ENCODE data around the gene TFF3.

GRCh38 chr21:42316891-42317290, 1.7 kb upstream of the TFF3 start:
- no peak for TF ChIP-seq ZSCAN23 (tag by site-specific recombination; IDR thresholded peaks at IDR 0.05)
- TF ChIP-seq ZNF473 (tag by site-specific recombination; IDR thresholded peaks at IDR 0.05): no peak
- no peak for TF ChIP-seq CTCF (tag by site-specific recombination; IDR thresholded peaks at IDR 0.05)
- no peak for TF ChIP-seq HOXA7 (CRISPR knock-in tag; IDR thresholded peaks at IDR 0.05; ENCODE audit: borderline replicate concordance)
- no peak for TF ChIP-seq ZBTB26 (tag by site-specific recombination; optimal IDR thresholded peaks at IDR 0.05)
- no peak for TF ChIP-seq ZNF223 (tag by site-specific recombination; IDR thresholded peaks at IDR 0.05)
- TF ChIP-seq TCF7L2 (IDR thresholded peaks at IDR 0.05; ENCODE audit: borderline replicate concordance, low read depth, low read length): no peak
- TF ChIP-seq PRDM10 (tag by site-specific recombination; IDR thresholded peaks at IDR 0.05): no peak
- TF ChIP-seq ZBTB20 (tag by site-specific recombination; IDR thresholded peaks at IDR 0.05): no peak
- TF ChIP-seq ZNF140 (tag by site-specific recombination; IDR thresholded peaks at IDR 0.05): no peak
- TF ChIP-seq ELK4 (IDR thresholded peaks at IDR 0.05; ENCODE audit: borderline replicate concordance, low read depth, low read length): no peak
